DOHH2 (cell line): ENCODE results near the gene PLK3.

Experiments used
- H3F3A ChIP-seq: fragments of 200-600 bp; sonication (generic), shearing (Covaris generic); 2 replicates; pipeline ENCODE4 v1.6.0; 2016; ENCODE audit warnings: antibody characterized with exemption, mild to moderate bottlenecking; ENCODE audit not compliant: control insufficient read depth, insufficient read depth
- H3K27ac ChIP-seq: fragments of 200-600 bp; sonication (generic); 2 replicates; pipeline ENCODE4 v1.5.1; 2014; ENCODE audit warnings: low read depth, mild to moderate bottlenecking, low read length, moderate library complexity
- H3K27me3 ChIP-seq: fragments of 200-600 bp; sonication (generic); 2 replicates; pipeline ENCODE4 v1.6.1; 2014; ENCODE audit warnings: mild to moderate bottlenecking, low read length, mixed read lengths; ENCODE audit not compliant: control insufficient read depth
- H3K36me3 ChIP-seq: fragments of 200-600 bp; sonication (generic); 2 replicates; pipeline ENCODE4 v1.6.1; 2014; ENCODE audit warnings: mild to moderate bottlenecking, low read length, moderate library complexity, mixed read lengths; ENCODE audit not compliant: control insufficient read depth
- H3K4me1 ChIP-seq: fragments of 200-600 bp; sonication (generic); 2 replicates; pipeline ENCODE4 v1.6.1; 2014; ENCODE audit warnings: mild to moderate bottlenecking, low read length, mixed read lengths; ENCODE audit not compliant: control insufficient read depth
- H3K4me2 ChIP-seq: fragments of 200-600 bp; sonication (generic); 2 replicates; pipeline ENCODE4 v1.6.0; 2014; ENCODE audit warnings: mild to moderate bottlenecking, low read length, moderate library complexity
- H3K4me3 ChIP-seq: fragments of 200-600 bp; sonication (generic); 2 replicates; pipeline ENCODE4 v1.5.1; 2014; ENCODE audit warnings: mild to moderate bottlenecking, low read length, mixed read lengths
- H3K79me2 ChIP-seq: fragments of 200-600 bp; sonication (generic); 2 replicates; pipeline ENCODE4 v1.6.1; 2014; ENCODE audit warnings: mild to moderate bottlenecking, low read length, mixed read lengths; ENCODE audit not compliant: control insufficient read depth
- H3K9me2 ChIP-seq: fragments of 200-600 bp; sonication (generic); replicated peaks from 2 replicates; pipeline ENCODE4 v1.6.1; 2014; ENCODE audit warnings: mild to moderate bottlenecking, low read length, mixed read lengths; ENCODE audit not compliant: control insufficient read depth
- H3K9me3 ChIP-seq: fragments of 200-600 bp; sonication (generic); 2 replicates; pipeline ENCODE4 v1.6.1; 2014; ENCODE audit warnings: antibody characterized with exemption, low read length, mixed read lengths; ENCODE audit not compliant: control insufficient read depth, insufficient read depth
- H4K20me1 ChIP-seq: fragments of 200-600 bp; sonication (generic); 2 replicates; pipeline ENCODE4 v1.6.0; 2014; ENCODE audit warnings: low read depth, mild to moderate bottlenecking, antibody characterized with exemption, low read length, moderate library complexity; ENCODE audit not compliant: control insufficient read depth, insufficient read depth
- EZH2phosphoT487 ChIP-seq: fragments of 200-600 bp; sonication (generic); IDR thresholded peaks from 2 replicates; pipeline ENCODE4 v1.6.1; 2017; ENCODE audit warnings: borderline replicate concordance, mild to moderate bottlenecking, antibody characterized with exemption, low read length, moderate library complexity, mixed read lengths
- TF ChIP-seq, protein P1 (sequence below): fragments of 200-600 bp; sonication (generic); IDR thresholded peaks from one replicate; pipeline ENCODE4 v1.5.1; 2014; ENCODE audit warnings: antibody characterized with exemption, mild to moderate bottlenecking, low read depth, low read length; ENCODE audit not compliant: poor library complexity, severe bottlenecking

The PLK3 gene

DNA sequence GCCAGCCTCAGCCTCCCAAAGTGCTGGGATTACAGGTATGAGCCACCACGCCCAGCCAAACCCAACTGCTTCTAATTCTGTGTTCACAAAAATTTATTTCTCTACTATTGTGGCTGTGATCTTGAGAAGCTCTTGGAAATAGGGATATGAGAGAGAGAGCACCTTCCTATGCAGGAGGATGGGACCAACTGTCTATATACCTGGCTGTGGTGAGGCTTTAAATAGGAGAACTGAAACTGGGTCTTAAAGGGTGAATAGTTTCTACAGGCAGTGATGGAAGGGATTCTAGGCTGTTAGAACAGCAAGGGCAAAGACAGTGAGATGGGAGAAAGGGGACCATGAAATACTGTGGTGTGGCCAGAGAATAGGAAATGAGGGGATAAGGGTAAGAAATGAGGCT lies 51.1 kb downstream of the PLK3 start:
- Histone ChIP-seq H3K36me3 (peaks cover 7% of the 10 kb centered on the region; the same call in 1 of the 2 replicates), H3K27ac (no peak overlapping the region), H3K4me3 (no peak overlapping the region), H3K79me2 (no peaks in the 10 kb centered on the region), H3K4me1 (no peaks in the 10 kb centered on the region; the same call in 1 of the 2 replicates), H3K27me3 (no peaks in the 10 kb centered on the region), H3K4me2 (no peak overlapping the region), H3F3A (no peaks in the 10 kb centered on the region), H4K20me1 (no peaks in the 10 kb centered on the region), H3K9me3 (no peaks in the 10 kb centered on the region), H3K9me2 (no peaks in the 10 kb centered on the region)
- TF ChIP-seq, protein P1, sequence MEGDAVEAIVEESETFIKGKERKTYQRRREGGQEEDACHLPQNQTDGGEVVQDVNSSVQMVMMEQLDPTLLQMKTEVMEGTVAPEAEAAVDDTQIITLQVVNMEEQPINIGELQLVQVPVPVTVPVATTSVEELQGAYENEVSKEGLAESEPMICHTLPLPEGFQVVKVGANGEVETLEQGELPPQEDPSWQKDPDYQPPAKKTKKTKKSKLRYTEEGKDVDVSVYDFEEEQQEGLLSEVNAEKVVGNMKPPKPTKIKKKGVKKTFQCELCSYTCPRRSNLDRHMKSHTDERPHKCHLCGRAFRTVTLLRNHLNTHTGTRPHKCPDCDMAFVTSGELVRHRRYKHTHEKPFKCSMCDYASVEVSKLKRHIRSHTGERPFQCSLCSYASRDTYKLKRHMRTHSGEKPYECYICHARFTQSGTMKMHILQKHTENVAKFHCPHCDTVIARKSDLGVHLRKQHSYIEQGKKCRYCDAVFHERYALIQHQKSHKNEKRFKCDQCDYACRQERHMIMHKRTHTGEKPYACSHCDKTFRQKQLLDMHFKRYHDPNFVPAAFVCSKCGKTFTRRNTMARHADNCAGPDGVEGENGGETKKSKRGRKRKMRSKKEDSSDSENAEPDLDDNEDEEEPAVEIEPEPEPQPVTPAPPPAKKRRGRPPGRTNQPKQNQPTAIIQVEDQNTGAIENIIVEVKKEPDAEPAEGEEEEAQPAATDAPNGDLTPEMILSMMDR = no peak
- TF ChIP-seq EZH2phosphoT487 = no peak

DNA sequence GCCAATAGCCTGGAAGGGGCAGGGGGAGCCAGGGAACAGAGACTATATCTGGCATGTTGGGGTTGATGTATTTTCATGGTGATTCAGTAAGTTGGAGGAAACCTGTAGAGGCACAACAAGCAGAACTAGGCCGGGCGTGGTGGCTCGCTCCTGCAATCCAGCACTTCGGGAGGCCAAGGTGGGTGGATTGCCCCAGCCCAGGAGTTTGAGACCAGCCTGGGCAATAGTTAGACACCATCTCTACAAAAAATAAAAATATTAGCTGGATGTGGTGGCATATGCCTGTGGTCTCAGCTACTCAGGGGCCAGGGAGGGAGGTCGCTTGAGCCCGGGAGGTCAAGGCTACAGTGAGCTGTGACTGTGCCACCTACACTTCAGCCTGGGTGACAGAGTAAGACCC lies 53.0 kb downstream of the PLK3 start:
- Histone ChIP-seq H3K4me2 (no peak overlapping the region), H3K36me3 (peaks cover 12% of the 10 kb centered on the region), H3K27ac (no peak overlapping the region), H3K9me2 (no peaks in the 10 kb centered on the region), H3K9me3 (no peaks in the 10 kb centered on the region), H4K20me1 (no peaks in the 10 kb centered on the region), H3K4me1 (no peaks in the 10 kb centered on the region; the same call in 1 of the 2 replicates), H3K4me3 (no peak overlapping the region), H3K27me3 (no peaks in the 10 kb centered on the region), H3F3A (no peaks in the 10 kb centered on the region), H3K79me2 (no peaks in the 10 kb centered on the region)
- no peak for TF ChIP-seq EZH2phosphoT487
- TF ChIP-seq, protein P1 = no peak

DNA sequence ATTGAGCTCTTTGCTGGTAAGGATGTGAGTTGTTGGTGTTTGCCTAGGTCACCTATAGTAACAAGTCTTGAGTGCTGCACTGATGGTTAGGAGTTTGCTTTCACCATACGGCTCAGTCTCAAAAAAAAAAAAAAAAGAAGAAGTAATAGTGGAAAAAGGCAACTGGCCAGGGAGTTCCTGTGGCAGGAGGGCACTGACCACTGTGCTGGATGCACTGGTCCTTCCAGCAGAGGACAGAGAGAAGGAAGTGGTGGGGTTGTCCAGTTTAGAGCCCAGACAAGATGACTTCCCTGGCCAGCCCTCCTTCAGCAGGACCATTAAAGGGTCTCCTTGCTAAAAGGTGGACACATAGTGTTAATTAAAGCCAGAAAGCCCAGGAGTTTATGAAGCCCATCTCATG lies 54.8 kb downstream of the PLK3 start:
- Histone ChIP-seq H3K9me2 (no peaks in the 10 kb centered on the region), H3K27ac (no peak overlapping the region), H4K20me1 (no peaks in the 10 kb centered on the region), H3K36me3 (peaks cover 12% of the 10 kb centered on the region), H3K4me1 (peaks cover under 1% of the 10 kb centered on the region), H3K9me3 (no peaks in the 10 kb centered on the region), H3K4me3 (no peak overlapping the region), H3K79me2 (no peaks in the 10 kb centered on the region), H3K4me2 (no peak overlapping the region), H3K27me3 (no peaks in the 10 kb centered on the region), H3F3A (no peaks in the 10 kb centered on the region)
- no peak for TF ChIP-seq EZH2phosphoT487
- TF ChIP-seq, protein P1 = no peak
